Left ventricle myocardium inferior (tissue), 1 donor: ENCODE results near the gene PLEKHA7. TPM values are rescaled to one million over a fixed set of nuclear protein-coding genes. Genes with fewer than 3 reads are reported as not detected.

Source experiments
- DNase-seq: peaks from one replicate; pipeline ENCODE4 v3.0.0-alpha.2; 2020
- H3K27ac ChIP-seq: fragments of 200-600 bp; replicated peaks from 2 replicates; pipeline ENCODE4 v1.8.0; 2021
- H3K27me3 ChIP-seq: fragments of 200-600 bp; 2 replicates; pipeline ENCODE4 v1.8.0; 2021; ENCODE audit warnings: low read depth
- H3K36me3 ChIP-seq: fragments of 200-600 bp; 2 replicates; pipeline ENCODE4 v1.8.0; 2021
- H3K4me1 ChIP-seq: fragments of 200-600 bp; 2 replicates; pipeline ENCODE4 v1.8.0; 2021
- H3K4me3 ChIP-seq: fragments of 200-600 bp; 2 replicates; pipeline ENCODE4 v1.8.0; 2021; ENCODE audit warnings: mild to moderate bottlenecking, moderate library complexity
- H3K9me3 ChIP-seq: fragments of 200-600 bp; replicated peaks from 2 replicates; pipeline ENCODE4 v1.8.0; 2021
- CTCF ChIP-seq: fragments of 200-600 bp; IDR thresholded peaks from 2 replicates; pipeline ENCODE4 v1.8.0; 2021; ENCODE audit warnings: antibody characterized with exemption, mild to moderate bottlenecking, borderline replicate concordance
- intact Hi-C: fragments of 100-400 bp; cut with micrococcal nuclease; formaldehyde crosslinking; loops from one replicate; pipeline ENCODE4 v1.11.0; 2022
- total RNA-seq: library from RNA; stranded (reverse); fragmentation: NEBNext Ultra II Directional; extraction: Animal tissue kit (Norgen Biotek cat#: 25700); gene quantifications from one replicate; pipeline ENCODE4 v1.2.1, GENCODE V29; 2021
- donor health status: DM: no; HTN: yes; CAD: no; lungs with severe emphysema.

Gene PLEKHA7
- total RNA-seq, 1 donor from 2014 or later: 33.2 TPM

GRCh38 chr11:16861862-16862261 lies 152.4 kb downstream of the PLEKHA7 start:
- H3K27ac ChIP-seq: peak overlapping the region; percentile 31
- H3K9me3 ChIP-seq: no peaks in the 10 kb centered on the region
- no peaks in the 10 kb centered on the region for H3K27me3 ChIP-seq
- no peaks in the 10 kb centered on the region for H3K36me3 ChIP-seq
- H3K4me3 ChIP-seq: no peak overlapping the region
- no peak for TF ChIP-seq CTCF
- intact Hi-C loops: no loop called here
- peaks cover 65% of the 10 kb centered on the region for H3K4me1 ChIP-seq
- no peak for DNase-seq

GRCh38 chr11:16860617-16861016 lies 153.6 kb downstream of the PLEKHA7 start:
- intact Hi-C loops: no loop called here
- no peak overlapping the region for H3K27ac ChIP-seq
- H3K4me1 ChIP-seq: peaks cover 75% of the 10 kb centered on the region
- no peaks in the 10 kb centered on the region for H3K9me3 ChIP-seq
- no peaks in the 10 kb centered on the region for H3K27me3 ChIP-seq
- TF ChIP-seq CTCF: no peak
- H3K4me3 ChIP-seq: no peak overlapping the region
- no peaks in the 10 kb centered on the region for H3K36me3 ChIP-seq
- DNase-seq: no peak

GRCh38 chr11:16859651-16860050 lies 154.6 kb downstream of the PLEKHA7 start:
- no peak overlapping the region for H3K27ac ChIP-seq
- H3K27me3 ChIP-seq: no peaks in the 10 kb centered on the region
- intact Hi-C loops: no loop called here
- no peak for DNase-seq
- no peak for TF ChIP-seq CTCF
- peaks cover 84% of the 10 kb centered on the region for H3K4me1 ChIP-seq
- H3K36me3 ChIP-seq: no peaks in the 10 kb centered on the region
- no peaks in the 10 kb centered on the region for H3K9me3 ChIP-seq
- no peak overlapping the region for H3K4me3 ChIP-seq

- H3K4me1 ChIP-seq: peaks cover 81% of the 10 kb centered on the region
- H3K36me3 ChIP-seq: no peaks in the 10 kb centered on the region
- intact Hi-C loops: no loop called here
- peak; percentile 48 for DNase-seq
- peak overlapping the region; percentile 68 for H3K27ac ChIP-seq
- no peaks in the 10 kb centered on the region for H3K27me3 ChIP-seq
- no peak for TF ChIP-seq CTCF
- H3K9me3 ChIP-seq: no peaks in the 10 kb centered on the region
- no peak overlapping the region for H3K4me3 ChIP-seq
Observed at GRCh38 chr11:16857186-16857585, 157.0 kb downstream of the PLEKHA7 start.

- Histone ChIP-seq H3K4me1 (peaks cover 71% of the 10 kb centered on the region), H3K27me3 (no peaks in the 10 kb centered on the region), H3K27ac (peak overlapping the region; percentile 68), H3K9me3 (no peaks in the 10 kb centered on the region), H3K4me3 (peak overlapping the region; percentile 8), H3K36me3 (peaks cover 2% of the 10 kb centered on the region)
- TF ChIP-seq CTCF: no peak
- intact Hi-C loops: no loop called here
- DNase-seq: no peak
Observed at GRCh38 chr11:16856022-16856471, 158.2 kb downstream of the PLEKHA7 start.
